PC-9 (cell line): ENCODE data around the gene CORO1A.

Source experiments
- EZH2 ChIP-seq: fragments of 200-600 bp; sonication (generic); IDR thresholded peaks from 2 replicates; pipeline ENCODE4 v1.8.0; 2017; ENCODE audit warnings: antibody characterized with exemption, low read depth
- TF ChIP-seq, protein P1 (sequence below): fragments of 200-600 bp; sonication (generic); conservative IDR thresholded peaks from 2 replicates; pipeline ENCODE4 v1.6.1; 2017; ENCODE audit warnings: mixed run types, antibody characterized with exemption, mild to moderate bottlenecking, moderate library complexity

DNA sequence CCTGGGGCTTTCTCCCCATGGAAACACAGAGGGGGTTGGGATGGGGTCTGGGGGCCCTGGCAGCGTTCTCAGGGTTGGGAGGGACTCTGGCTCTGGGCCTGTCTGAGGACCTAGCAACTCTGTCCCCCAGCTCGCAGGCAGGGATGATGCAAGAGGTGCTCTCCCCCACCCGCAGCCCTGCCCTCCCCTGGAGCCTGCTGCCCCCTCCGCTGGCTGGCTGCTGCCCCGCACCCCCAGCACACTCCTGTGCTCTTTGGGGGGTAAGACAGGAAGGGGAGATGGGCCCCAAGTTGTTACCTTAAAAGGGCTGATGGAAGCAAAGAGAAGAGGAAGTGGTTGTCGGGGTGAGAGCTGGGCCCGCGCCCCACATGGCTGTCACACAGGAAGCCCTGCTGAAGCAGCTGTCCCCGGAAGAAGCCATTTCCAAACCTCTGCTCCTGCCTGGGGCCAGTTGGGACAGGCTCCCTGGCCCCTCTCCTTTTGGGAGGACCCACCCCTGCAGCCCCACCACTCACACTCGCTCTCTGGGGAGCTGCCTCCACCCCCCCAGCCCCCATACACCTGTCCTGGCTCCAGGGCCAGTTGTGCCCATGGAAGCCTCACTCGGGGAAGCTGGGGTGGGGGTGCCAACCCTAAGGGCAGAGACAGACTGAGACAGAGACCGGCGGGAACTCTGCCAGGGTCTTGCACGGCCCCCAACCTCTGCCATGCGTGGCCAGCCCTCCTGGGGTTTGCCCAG lies 2.5 kb downstream of the CORO1A start:
- TF ChIP-seq, protein P1, sequence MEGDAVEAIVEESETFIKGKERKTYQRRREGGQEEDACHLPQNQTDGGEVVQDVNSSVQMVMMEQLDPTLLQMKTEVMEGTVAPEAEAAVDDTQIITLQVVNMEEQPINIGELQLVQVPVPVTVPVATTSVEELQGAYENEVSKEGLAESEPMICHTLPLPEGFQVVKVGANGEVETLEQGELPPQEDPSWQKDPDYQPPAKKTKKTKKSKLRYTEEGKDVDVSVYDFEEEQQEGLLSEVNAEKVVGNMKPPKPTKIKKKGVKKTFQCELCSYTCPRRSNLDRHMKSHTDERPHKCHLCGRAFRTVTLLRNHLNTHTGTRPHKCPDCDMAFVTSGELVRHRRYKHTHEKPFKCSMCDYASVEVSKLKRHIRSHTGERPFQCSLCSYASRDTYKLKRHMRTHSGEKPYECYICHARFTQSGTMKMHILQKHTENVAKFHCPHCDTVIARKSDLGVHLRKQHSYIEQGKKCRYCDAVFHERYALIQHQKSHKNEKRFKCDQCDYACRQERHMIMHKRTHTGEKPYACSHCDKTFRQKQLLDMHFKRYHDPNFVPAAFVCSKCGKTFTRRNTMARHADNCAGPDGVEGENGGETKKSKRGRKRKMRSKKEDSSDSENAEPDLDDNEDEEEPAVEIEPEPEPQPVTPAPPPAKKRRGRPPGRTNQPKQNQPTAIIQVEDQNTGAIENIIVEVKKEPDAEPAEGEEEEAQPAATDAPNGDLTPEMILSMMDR: no peak
- TF ChIP-seq EZH2: no peak
